HG03439 (cell line): ENCODE measurements around the gene PDZD2.
"Not testable (repeated sequence)": the region's sequence is repeated elsewhere in the genome, so short reads cannot be mapped to it uniquely, and the experiment has no call there.

Experiments used
- ATAC-seq: cut with Tn5 transposase; IDR thresholded peaks from one replicate; pipeline ENCODE4 v1.9.1; 2021; ENCODE audit warnings: mild to moderate bottlenecking, moderate library complexity; ENCODE audit not compliant: unreplicated experiment

The PDZD2 gene

GRCh38 chr5:32027093-32027716 lies 388.3 kb downstream of the PDZD2 start:
- ATAC-seq, result no peak

GRCh38 chr5:32027717-32028458 lies 389.0 kb downstream of the PDZD2 start:
- ATAC-seq, result no peak

- no peak for ATAC-seq
These were observed 390.3 kb downstream of the PDZD2 start for GRCh38 chr5:32029261-32029660.

GRCh38 chr5:32029781-32030180 lies 390.9 kb downstream of the PDZD2 start:
- ATAC-seq, result no peak

GRCh38 chr5:32030222-32030621 lies 391.3 kb downstream of the PDZD2 start:
- ATAC-seq, result no peak

- ATAC-seq, result no peak
These were observed 391.8 kb downstream of the PDZD2 start for GRCh38 chr5:32030686-32031085.

GRCh38 chr5:32031089-32031488 lies 392.2 kb downstream of the PDZD2 start:
- no peak for ATAC-seq

GRCh38 chr5:32038523-32038922 lies 399.6 kb downstream of the PDZD2 start:
- ATAC-seq, result no peak

- ATAC-seq, result not testable (repeated sequence)
These were observed 400.2 kb downstream of the PDZD2 start for GRCh38 chr5:32039133-32039532.

GRCh38 chr5:32039601-32040000 lies 400.7 kb downstream of the PDZD2 start:
- not testable (repeated sequence) for ATAC-seq

- not testable (repeated sequence) for ATAC-seq
These were observed 401.3 kb downstream of the PDZD2 start for GRCh38 chr5:32040181-32040695.

- ATAC-seq, result no peak
These were observed 403.6 kb downstream of the PDZD2 start for GRCh38 chr5:32042551-32042961.

GRCh38 chr5:32043105-32043504 lies 404.2 kb downstream of the PDZD2 start:
- no peak for ATAC-seq

GRCh38 chr5:32044434-32044833 lies 405.5 kb downstream of the PDZD2 start:
- no peak for ATAC-seq

- no peak for ATAC-seq
These were observed 406.0 kb downstream of the PDZD2 start for GRCh38 chr5:32044939-32045338.

GRCh38 chr5:32047056-32047455 lies 408.1 kb downstream of the PDZD2 start:
- no peak for ATAC-seq

- no peak for ATAC-seq
These were observed 412.9 kb downstream of the PDZD2 start for GRCh38 chr5:32051796-32052195.

GRCh38 chr5:32055891-32056866 lies 417.2 kb downstream of the PDZD2 start:
- ATAC-seq, result no peak

- ATAC-seq, result no peak
These were observed 418.5 kb downstream of the PDZD2 start for GRCh38 chr5:32057187-32058096.

- ATAC-seq, result no peak
These were observed 419.2 kb downstream of the PDZD2 start for GRCh38 chr5:32058101-32058500.
